ENCODE measurements around the gene UNC5CL. TPM values are rescaled to one million over a fixed set of nuclear protein-coding genes. Genes with fewer than 3 reads are reported as not detected.

UNC5CL gene
- total RNA-seq, 1 experiment from 2014 or later, result 2.2 TPM

DNA sequence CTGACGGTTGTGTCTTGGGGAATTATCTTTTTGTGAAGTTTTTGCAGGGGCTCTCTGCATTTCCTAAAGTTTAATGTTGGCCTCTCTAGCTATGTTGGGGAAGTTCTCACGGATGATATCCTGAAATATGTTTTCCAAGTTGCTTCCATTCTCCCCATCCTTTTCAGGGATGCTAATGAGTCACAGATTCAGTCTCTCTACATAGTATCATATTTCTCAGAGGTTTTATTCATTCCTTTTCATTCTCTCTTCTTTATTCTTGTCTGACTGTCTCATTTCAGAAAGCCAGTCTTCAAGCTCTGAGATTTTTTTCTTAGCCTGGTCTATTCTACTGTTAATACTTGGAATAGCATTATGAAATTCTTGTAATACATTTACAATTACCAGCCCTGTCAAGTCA is 61.3 kb downstream of the UNC5CL start (continued):
- no peak for TF ChIP-seq JUND (IDR thresholded peaks at IDR 0.05)
- no peak for TF ChIP-seq POLR2AphosphoS5 (IDR thresholded peaks at IDR 0.05; ENCODE audit: low read depth, low read length)
- no peak for TF ChIP-seq SP1 (IDR thresholded peaks at IDR 0.05; ENCODE audit: low read depth)
- TF ChIP-seq EZH2phosphoT487 (IDR thresholded peaks at IDR 0.05; ENCODE audit: borderline replicate concordance), result no peak
- TF ChIP-seq ZNF274 (IDR thresholded peaks at IDR 0.05; ENCODE audit: low read depth, low read length), result no peak
- TF ChIP-seq TCF7L2 (IDR thresholded peaks at IDR 0.05; ENCODE audit: borderline replicate concordance, extremely low read depth, insufficient read depth, insufficient read length), result no peak
- TF ChIP-seq, protein P1, sequence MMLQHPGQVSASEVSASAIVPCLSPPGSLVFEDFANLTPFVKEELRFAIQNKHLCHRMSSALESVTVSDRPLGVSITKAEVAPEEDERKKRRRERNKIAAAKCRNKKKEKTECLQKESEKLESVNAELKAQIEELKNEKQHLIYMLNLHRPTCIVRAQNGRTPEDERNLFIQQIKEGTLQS (IDR thresholded peaks at IDR 0.05), result no peak
- TF ChIP-seq RAD21 (IDR thresholded peaks at IDR 0.05; ENCODE audit: low read depth), result no peak
- TF ChIP-seq, protein P2, sequence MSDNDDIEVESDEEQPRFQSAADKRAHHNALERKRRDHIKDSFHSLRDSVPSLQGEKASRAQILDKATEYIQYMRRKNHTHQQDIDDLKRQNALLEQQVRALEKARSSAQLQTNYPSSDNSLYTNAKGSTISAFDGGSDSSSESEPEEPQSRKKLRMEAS (IDR thresholded peaks at IDR 0.05), result no peak

DNA sequence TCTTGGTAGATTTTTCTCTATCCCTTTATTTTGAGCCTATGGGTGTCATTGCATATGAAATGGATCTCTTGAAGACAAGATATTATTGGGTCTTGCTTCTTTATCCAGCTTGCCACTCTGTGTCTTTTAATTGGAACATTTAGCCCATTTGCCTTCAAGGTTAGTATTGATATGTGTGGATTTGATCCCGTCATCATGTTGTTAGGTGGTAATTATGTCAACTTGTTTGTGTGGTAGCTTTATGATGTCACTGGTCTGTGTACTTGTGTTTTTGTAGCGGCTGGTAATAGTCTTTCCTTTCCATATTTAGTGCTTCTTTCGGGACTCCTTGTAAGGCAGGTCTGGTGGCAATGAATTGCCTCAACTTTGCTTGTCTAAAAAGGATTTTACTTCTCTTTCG is 61.9 kb downstream of the UNC5CL start:
- ChIA-PET POLR2A (no interaction called here), CTCF (no interaction called here), RAD21 (ENCODE audit: low non-redundant PET in 1 of 2, low total read pairs in 2 of 2, uncharacterized antibody in 2 of 2, unreplicated experiment in 2 of 2) (no interaction called here)
- no peaks in the 10 kb centered on the region for H3K9me3 ChIP-seq (ENCODE audit: control insufficient read depth in 1 of 2, insufficient read depth in 1 of 2, low read depth in 1 of 2, low read length in 2 of 2)
- no peak overlapping the region for H3K4me3 ChIP-seq (replicated peaks in 1 of 2; ENCODE audit: low read depth in 1 of 2, low read length in 2 of 2)
- intact Hi-C loops (cut with micrococcal nuclease), result no loop called here
- H3K27me3 ChIP-seq (ENCODE audit: insufficient read depth, low read length), result peaks cover 50% of the 10 kb centered on the region
- no peaks in the 10 kb centered on the region for H4K20me1 ChIP-seq (ENCODE audit: insufficient read depth)
- no TSS peak for BruUV-seq (replicated peaks)
- H3K9ac ChIP-seq (ENCODE audit: low read length), result no peak overlapping the region
- no peaks in the 10 kb centered on the region for H3K4me1 ChIP-seq (ENCODE audit: control insufficient read depth in 1 of 2, insufficient read depth in 2 of 2, low read length in 2 of 2)
- H2AFZ ChIP-seq (ENCODE audit: low read depth, low read length, poor library complexity, severe bottlenecking), result no peak overlapping the region
- no peak overlapping the region for H3K27ac ChIP-seq (ENCODE audit: low read depth, low read length)
- DNase-seq (ENCODE audit: low read depth, low spot score) (no peak), ATAC-seq (no peak)
- no peak for TF ChIP-seq SIN3A (IDR thresholded peaks at IDR 0.05; ENCODE audit: low read depth)
- TF ChIP-seq JUND (IDR thresholded peaks at IDR 0.05), result no peak
- no peak for TF ChIP-seq POLR2AphosphoS5 (IDR thresholded peaks at IDR 0.05; ENCODE audit: low read depth, low read length)
- TF ChIP-seq RAD21 (IDR thresholded peaks at IDR 0.05; ENCODE audit: low read depth), result no peak
- no peak for TF ChIP-seq SRF (IDR thresholded peaks at IDR 0.05; ENCODE audit: low read depth)
- TF ChIP-seq CEBPB (IDR thresholded peaks at IDR 0.05; ENCODE audit: low read depth), result no peak
- no peaks in the 10 kb centered on the region for H3K36me3 ChIP-seq (ENCODE audit: control insufficient read depth in 1 of 2, insufficient read depth in 2 of 2, low read length in 2 of 2)
- no peaks in the 10 kb centered on the region for H3K9me2 ChIP-seq (ENCODE audit: insufficient read depth)
- no peaks in the 10 kb centered on the region for H3K79me2 ChIP-seq (ENCODE audit: insufficient read depth, low read length)
- H3K4me2 ChIP-seq (ENCODE audit: low read length), result no peak overlapping the region

Other genes starting within 250 kb of the UNC5CL start
- not detected for gene TSPO2, start 3.2 kb upstream of the UNC5CL start, total RNA-seq (2021; ENCODE audit: unreplicated experiment)
- not detected for gene APOBEC2, start 14.0 kb upstream of the UNC5CL start, total RNA-seq (2021; ENCODE audit: unreplicated experiment)
- gene OARD1, start 33.1 kb upstream of the UNC5CL start, total RNA-seq (2021; ENCODE audit: unreplicated experiment), result 28.7 TPM
- gene NFYA, start 33.8 kb upstream of the UNC5CL start, total RNA-seq (2021; ENCODE audit: unreplicated experiment), result 28.7 TPM
- not detected for gene TREML1, start 115.1 kb upstream of the UNC5CL start, total RNA-seq (2021; ENCODE audit: unreplicated experiment)
- not detected for gene TREM2, start 123.9 kb upstream of the UNC5CL start, total RNA-seq (2021; ENCODE audit: unreplicated experiment)
- not detected for gene TREML2, start 161.9 kb upstream of the UNC5CL start, total RNA-seq (2021; ENCODE audit: unreplicated experiment)
- not detected for gene TREML4, start 189.1 kb upstream of the UNC5CL start, total RNA-seq (2021; ENCODE audit: unreplicated experiment)
- 0.22 TPM for gene TREM1, start 247.5 kb upstream of the UNC5CL start, total RNA-seq (2021; ENCODE audit: unreplicated experiment)